ENCODE data around the gene SLIT3.
"Not testable (repeated sequence)": the region's sequence is repeated elsewhere in the genome, so short reads cannot be mapped to it uniquely, and the experiment has no call there.

Gene SLIT3

DNA sequence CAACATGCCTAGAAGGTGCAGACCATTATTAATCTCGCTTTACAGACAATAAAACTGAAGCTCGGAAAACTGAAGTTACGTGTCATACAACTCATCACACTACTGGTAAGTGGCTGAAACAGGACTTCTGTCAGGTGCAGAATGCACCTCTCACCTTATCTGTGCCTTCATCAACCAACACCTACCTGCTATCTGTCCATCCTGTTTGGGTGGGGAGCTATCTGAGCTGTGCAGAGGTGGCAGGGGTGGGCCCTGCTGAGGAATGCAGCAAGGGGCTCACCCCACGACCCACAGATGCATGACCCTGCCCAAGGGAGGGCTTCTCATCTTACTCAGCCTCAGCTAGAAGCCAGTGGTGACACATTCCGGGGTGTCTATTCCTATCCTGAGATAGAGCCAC is 81.6 kb downstream of the SLIT3 start:
- no peak for DNase-seq (ENCODE audit: low read depth, low spot score)

- no peak for DNase-seq (ENCODE audit: low read depth, low spot score)
Measured at GRCh38 chr5:169218861-169219260, 82.1 kb downstream of the SLIT3 start.

DNA sequence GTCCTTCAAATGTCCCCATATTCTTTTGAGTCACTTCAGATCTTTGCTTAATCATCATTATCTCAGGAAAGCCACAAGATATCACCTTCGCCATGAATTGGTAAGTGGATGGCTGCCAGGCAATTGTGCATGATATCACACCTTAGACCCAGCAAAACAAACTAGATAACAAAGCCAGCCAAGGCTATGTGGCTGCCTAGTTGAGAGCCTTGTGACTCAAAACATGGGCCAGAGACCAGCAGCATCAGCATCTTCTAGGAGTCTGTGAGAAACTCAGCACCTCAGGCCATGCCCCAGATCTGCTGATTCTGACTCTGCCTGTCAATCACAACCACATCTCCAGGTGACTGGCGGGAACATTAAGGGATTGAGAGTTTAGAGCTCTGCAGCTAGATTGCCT is 82.8 kb downstream of the SLIT3 start:
- no peak for DNase-seq (ENCODE audit: low read depth, low spot score)

DNA sequence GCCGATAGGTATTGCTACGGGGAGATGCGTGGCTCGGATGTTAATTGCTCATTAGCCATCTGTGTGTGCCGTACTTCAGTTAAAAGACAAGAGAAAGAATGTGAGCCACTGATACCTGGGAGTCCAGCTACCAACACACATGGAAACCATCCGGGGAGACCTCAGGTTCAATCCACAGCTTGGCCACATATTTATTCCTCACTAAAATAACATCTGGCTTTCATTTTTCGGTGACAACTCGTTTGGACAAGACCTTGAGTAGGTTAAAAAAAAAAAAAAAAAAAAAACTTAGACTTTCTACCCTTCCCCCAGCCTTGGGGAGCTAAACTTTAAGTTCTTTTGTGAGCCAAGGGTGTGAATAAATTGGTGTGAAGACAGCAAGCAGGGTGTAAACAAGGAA is 84.1 kb downstream of the SLIT3 start:
- DNase-seq (ENCODE audit: low read depth, low spot score), result no peak

DNA sequence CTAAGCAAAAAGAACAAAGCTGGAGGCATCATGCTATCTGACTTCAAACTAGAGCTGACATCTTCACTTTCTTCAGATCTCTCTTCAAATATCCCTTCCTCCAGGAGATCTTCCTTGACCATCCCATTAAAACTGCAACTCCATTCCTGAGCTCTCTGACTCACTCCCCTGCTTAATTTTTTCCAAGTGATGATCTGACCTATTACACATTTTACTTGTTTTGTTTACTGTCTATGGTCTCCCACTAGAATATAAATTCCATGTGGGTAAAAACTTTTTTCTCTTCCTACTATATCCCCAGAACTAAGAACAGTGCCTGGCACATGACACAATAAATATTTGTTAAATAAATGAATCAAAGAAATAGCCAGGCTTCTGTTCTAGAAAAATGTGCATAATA is 87.5 kb downstream of the SLIT3 start:
- no peak for DNase-seq (ENCODE audit: low read depth, low spot score)

DNA sequence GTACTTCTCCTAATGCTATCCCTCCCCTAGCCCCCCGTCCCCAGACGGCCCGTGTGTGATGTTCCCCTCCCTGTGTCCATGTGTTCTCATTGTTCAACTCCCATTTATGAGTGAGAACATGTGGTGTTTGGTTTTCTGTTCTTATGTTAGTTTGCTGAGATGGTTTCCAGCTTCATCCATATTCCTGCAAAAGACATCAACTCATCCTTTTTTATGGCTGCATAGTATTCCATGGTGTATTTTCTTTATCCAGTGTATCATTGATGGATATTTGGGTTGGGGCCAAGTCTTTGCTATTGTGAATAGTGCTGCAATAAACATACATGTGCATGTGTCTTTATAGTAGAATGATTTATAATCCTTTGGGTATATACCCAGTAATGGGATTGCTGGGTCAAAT is 89.2 kb downstream of the SLIT3 start:
- DNase-seq (ENCODE audit: low read depth, low spot score), result not testable (repeated sequence)

GRCh38 chr5:169204788-169205400 is 96.0 kb downstream of the SLIT3 start:
- peak; percentile 12 for DNase-seq (ENCODE audit: low read depth, low spot score)

DNA sequence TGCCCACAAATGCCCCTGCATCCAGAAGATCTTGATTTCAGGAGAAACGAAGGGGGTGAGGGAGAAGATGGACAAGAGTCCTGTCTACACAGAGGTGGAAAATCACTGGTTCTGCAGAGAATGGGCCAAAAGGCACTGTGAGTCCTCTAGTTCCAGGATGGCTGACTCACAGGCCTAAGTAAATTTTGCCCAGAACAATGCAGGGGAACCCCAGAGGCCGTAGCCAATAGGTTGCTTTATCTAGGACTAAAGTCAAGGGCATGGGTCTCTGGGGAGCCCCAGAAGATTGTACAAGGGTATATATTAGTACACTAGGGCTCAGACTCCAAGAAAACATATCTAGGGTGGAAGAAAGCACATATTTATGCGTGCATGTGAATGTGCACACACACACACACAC is 98.0 kb downstream of the SLIT3 start:
- DNase-seq (ENCODE audit: low read depth, low spot score), result peak; percentile 19

GRCh38 chr5:169201597-169201996 is 99.3 kb downstream of the SLIT3 start:
- no peak for DNase-seq (ENCODE audit: low read depth, low spot score)

GRCh38 chr5:169200125-169200778 is 100.7 kb downstream of the SLIT3 start:
- no peak for DNase-seq (ENCODE audit: low read depth, low spot score)

- DNase-seq (ENCODE audit: low read depth, low spot score), result no peak
Measured at GRCh38 chr5:169197343-169197742, 103.6 kb downstream of the SLIT3 start.

DNA sequence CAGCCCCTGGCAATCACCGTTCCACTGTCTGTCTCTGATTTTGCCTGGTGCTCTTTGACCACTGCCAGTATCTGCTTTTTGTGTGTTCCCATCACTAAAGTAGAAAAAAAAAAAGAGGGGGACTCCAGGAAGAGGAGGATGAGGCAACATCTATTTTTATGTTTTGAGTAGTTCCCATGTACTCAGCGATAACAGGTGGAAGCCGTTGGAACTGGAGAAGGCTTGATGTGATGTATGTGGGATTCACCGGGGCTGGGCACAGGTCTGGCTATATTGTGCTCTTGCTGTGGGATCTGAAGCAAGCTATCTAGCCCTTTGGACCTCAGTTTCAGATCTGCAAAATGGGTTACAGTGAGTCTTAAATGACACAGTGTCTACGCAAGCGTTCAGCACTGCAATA is 104.9 kb downstream of the SLIT3 start:
- no peak for DNase-seq (ENCODE audit: low read depth, low spot score)

DNA sequence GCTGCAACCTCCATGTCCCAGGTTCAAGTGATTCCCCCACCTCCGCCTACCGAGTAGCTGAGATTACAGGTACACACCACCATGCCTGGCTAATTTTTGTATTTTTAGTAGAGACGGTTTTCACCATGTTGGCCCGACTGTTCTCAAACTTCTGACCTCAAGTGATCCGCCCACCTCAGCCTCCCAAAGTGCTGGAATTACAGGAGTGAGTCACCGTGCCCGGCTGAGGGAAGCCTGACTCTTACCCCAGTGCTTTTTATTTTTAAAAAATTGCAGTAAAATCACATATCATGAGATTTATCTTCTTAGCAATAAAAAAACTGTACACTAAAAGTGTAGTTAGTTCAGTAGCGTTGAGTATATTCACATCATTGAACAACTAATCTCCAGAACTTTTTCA is 105.3 kb downstream of the SLIT3 start:
- DNase-seq (ENCODE audit: low read depth, low spot score), result peak; percentile 30

- DNase-seq (ENCODE audit: low read depth, low spot score), result no peak
Measured at GRCh38 chr5:169192536-169192935, 108.4 kb downstream of the SLIT3 start.

- DNase-seq (ENCODE audit: low read depth, low spot score), result no peak
Measured at GRCh38 chr5:169190849-169191248, 110.1 kb downstream of the SLIT3 start.

- DNase-seq (ENCODE audit: low read depth, low spot score), result peak; percentile 40
Measured at GRCh38 chr5:169185626-169186025, 115.3 kb downstream of the SLIT3 start.

DNA sequence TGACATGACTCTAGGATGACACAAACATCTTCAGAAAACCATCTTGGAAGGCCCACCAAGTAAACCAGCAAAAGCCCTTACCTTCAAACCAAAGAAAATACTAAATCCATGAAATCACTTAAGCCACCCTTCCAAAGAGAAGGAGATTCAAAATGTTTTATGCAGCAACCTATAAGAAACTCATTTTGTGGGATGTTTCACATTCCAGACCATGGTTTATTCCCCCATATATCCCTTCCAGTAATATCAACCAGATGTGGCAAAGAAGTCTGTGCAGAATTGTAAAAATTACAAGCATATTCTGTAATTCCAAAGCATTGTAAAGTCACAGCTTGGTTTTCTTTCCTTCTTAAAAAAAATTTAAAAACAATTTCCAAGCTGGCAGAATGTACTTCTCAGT is 117.4 kb downstream of the SLIT3 start:
- no peak for DNase-seq (ENCODE audit: low read depth, low spot score)

DNA sequence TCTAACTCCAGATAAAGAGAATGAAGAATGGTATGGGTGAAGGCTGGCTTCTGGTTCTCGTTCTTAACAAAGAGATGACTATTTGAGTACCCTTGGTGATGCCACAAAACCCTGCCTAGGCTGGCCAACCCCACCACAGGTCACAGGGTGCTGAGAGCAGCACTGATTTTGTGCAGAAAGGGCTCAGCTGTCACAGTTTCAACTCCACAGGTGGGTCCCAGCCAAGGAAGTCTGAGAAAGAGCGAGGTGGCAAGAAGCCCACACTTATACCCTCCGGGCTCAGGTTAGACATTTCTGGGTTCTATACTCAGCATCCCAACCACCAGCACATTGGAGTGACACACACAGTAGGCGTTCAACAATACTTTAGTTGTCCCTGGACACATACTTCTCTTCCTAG is 118.1 kb downstream of the SLIT3 start:
- no peak for DNase-seq (ENCODE audit: low read depth, low spot score)

- peak; percentile 56 for DNase-seq (ENCODE audit: low read depth, low spot score)
Measured at GRCh38 chr5:169181814-169182213, 119.1 kb downstream of the SLIT3 start.

GRCh38 chr5:169178754-169179153 is 122.2 kb downstream of the SLIT3 start:
- DNase-seq (ENCODE audit: low read depth, low spot score), result no peak

DNA sequence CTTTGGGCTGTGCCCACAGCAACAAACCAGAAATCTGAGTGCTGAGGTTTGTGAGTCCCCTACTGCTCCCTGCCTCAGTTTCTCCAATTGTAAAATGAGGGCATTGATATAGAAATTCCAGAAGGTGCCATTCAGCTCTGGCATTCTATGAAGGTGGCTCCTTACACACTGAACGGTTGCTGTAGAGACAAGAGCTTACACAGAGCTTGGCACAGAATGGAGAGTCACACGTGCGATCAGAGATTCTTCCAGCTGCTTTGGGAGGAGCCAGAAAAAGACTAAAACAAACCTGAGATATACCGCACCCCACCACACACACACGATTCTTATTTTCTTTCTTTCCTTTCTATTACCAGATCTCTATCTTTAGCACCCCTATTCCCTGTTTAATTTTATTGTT is 122.7 kb downstream of the SLIT3 start:
- no peak for DNase-seq (ENCODE audit: low read depth, low spot score)

GRCh38 chr5:169176709-169177694 is 123.9 kb downstream of the SLIT3 start:
- DNase-seq (ENCODE audit: low read depth, low spot score), result no peak

DNA sequence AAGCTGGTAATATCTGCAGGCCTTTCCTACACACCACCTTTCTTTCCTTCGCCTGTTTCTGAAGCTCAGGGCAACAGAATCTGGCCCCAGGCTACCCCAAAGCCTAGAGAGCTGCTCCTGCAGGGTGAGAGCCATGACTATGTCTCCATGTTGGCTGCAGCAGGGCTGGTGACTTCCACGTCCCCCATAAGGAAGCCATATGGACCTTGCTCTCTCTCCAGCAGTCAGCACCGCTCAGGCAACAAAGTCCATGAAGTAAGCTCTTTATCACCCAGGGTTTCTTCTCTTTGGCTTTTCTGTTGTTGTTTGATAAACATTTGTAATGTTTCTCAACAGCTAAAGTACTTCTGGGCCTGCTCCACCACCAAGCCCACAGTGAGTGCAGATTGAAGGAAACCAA is 125.2 kb downstream of the SLIT3 start:
- no peak for DNase-seq (ENCODE audit: low read depth, low spot score)
